HG03095 (cell line): ENCODE measurements around the gene C1orf198.

Source experiments
- ATAC-seq: cut with Tn5 transposase; IDR thresholded peaks from one replicate; pipeline ENCODE4 v1.9.1; 2021; ENCODE audit warnings: moderate library complexity; ENCODE audit not compliant: unreplicated experiment

C1orf198 gene

DNA sequence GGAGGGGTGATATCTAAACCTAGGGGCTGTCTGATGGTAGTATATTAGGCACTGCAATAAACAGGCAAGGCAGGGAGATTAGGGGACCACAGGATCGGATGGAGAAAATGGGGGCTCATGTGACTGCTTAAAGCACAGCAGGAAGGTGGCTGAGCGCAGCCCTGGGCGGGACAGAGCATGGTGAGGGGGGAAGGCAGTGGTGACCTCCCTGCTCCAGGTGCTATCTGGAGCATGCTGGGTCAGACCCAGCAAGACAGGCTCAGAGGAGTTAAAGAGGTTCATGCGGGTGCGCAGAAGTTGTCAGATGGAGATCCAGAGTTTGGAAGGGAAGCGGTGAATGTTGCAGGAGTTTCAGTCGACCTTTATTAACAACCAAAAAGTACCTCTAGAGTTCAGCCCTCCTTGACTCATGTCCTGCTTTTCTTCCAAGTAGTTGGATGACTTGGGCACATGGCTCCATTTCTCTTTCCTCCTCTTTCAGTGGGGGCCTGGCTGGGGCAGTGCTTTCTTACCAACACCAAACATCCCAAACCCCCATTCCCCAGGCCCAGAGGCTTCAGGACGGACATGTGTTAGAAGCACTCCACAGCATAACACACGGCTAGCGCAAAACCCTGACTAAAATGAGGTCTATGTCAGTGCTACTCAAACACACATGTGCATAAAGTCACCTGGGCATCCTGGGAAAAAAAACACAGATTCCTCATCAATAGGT, 79.6 kb downstream of the C1orf198 start:
- ATAC-seq, result no peak

DNA sequence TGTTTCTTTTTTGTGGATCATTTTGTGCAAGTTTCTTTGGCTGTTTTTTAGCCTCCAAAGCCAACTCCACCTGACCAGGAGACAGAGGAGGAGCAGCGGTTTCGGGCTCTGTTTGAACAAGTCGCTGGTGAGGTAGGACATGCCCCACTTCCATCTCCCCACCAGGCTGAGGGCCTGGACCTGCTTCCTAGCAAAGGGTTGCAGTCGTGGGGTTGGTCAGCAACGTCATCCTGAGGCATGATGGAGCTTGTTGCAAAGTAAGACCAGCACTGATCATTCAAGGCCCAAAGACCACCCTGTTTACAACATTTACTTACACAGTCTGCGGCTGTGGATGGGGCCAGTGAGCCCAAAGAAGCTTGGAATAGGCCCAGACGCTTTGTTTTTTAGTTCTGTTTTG, 80.8 kb downstream of the C1orf198 start:
- no peak for ATAC-seq
